Motor neuron (in vitro differentiated cells): Measurements from ENCODE around the gene ZBTB7B. TPM values are rescaled to one million over a fixed set of nuclear protein-coding genes. Genes with fewer than 3 reads are reported as not detected.
A peak's percentile ranks its signal among the peaks of the same experiment; 100 is the strongest.

Experiments used
- ATAC-seq, 8 experiments: fragments of 200-7000 bp; cut with Tn5 transposase; replicated peaks in 6 of 8; 2 replicates each; pipeline ENCODE4 v1.8.0; 2021; ENCODE audit warnings: mild to moderate bottlenecking in 8 of 8, moderate library complexity in 8 of 8
- H3K27ac ChIP-seq, 2 donors: fragments of 250-450 bp; sonication (Bioruptor Pico); 2 replicates each; pipeline ENCODE4 v1.9.0; 2021; ENCODE audit warnings: antibody characterized with exemption in 2 of 2, mild to moderate bottlenecking in 2 of 2, moderate library complexity in 1 of 2
- H3K4me1 ChIP-seq, 2 donors: fragments of 250-450 bp; sonication (Bioruptor Pico); replicated peaks in 1 of 2; 2 replicates each; pipeline ENCODE4 v1.6.1; 2021; ENCODE audit warnings: antibody characterized with exemption in 2 of 2, mild to moderate bottlenecking in 2 of 2, moderate library complexity in 1 of 2
- H3K4me3 ChIP-seq, 5 donors: fragments of 250-450 bp; sonication (Bioruptor Pico); 2 replicates each; pipeline ENCODE4 v1.9.0; 2021; ENCODE audit warnings: antibody characterized with exemption in 5 of 5, mild to moderate bottlenecking in 5 of 5, moderate library complexity in 4 of 5
- WGBS, 10 experiments: fragments of 450-650 bp; shearing (Covaris generic); methylation state at CpG; one replicate each; pipeline ENCODE4 v1.0.0; 2022; 5-methylcytosine and 5-hydroxymethylcytosine counted together
- in situ Hi-C, 9 experiments: fragments of 400-800 bp; cut with MboI; loops; one replicate each; pipeline ENCODE4 v1.15.0; 2021; ENCODE audit warnings: low sequenced_read_pairs in 9 of 9, low pct_unique_long_range_greater_than_20kb in 2 of 9; ENCODE audit not compliant: unreplicated experiment in 9 of 9
- total RNA-seq, 8 experiments: library from RNA; unstranded; fragments of 300-600 nt; gene quantifications; 2 replicates each; pipeline versions ENCODE4 v1.2.3 to v1.2.4, GENCODE V29; 2022

Gene ZBTB7B
- total RNA-seq, 8 experiments from 2014 or later, result 3.1 to 26.9 (median 8.6) TPM

DNA sequence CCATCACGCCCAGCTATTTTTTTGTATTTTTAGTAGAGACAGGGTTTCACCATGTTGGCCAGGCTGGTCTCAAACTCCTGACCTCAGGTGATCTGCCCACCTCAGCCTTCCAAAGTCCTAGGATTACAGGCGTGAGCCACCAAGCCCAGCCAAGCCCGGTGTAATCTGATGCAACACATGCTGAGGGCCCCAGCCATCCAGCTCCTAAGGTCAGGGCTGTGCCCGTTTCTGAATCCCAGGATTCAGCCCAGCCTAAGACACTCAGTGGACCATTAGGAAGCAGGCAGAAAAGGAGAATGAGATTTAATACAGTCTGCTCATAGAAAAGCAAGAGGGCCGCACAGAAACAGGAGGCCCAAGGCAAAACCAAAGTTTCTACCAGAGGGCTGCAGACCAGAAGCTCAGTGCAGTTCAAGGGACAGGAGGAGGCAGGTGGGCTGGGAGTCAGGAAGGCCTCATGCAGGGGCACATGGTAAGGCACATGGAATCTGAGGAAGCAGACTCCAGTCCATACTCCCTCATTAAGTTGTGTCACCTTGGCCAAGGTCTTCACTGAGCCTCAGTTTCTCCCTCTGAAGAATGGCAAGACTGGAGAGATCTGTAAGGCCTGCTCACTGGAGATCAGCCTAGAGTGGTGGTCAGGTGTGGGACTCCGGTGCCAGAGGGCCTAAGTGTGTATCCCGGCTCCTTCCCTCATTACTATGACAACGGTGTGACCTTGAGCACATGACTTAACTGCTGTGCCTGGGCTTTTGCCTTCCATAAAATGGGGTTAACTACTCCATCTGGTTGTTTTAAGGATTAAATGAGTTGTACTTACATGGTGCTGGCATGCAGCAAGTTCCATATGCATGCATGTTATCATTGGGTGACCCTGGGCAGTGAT, 46.1 kb downstream of the ZBTB7B start:
- Histone ChIP-seq H3K4me3 (no peak overlapping the region), H3K4me1 (peaks cover 20 to 21% of the 10 kb centered on the region in 2 donors), H3K27ac (no peak overlapping the region)
- whole genome bisulfite sequencing, 10 experiments, result 83 to 100% (median 90%) methylated on average over 2 to 8 of the region's 8 CpGs; no CpG with 5 or more reads in 1 of the 10 experiments
- no peak for ATAC-seq
- in situ Hi-C loops, result no loop called here

DNA sequence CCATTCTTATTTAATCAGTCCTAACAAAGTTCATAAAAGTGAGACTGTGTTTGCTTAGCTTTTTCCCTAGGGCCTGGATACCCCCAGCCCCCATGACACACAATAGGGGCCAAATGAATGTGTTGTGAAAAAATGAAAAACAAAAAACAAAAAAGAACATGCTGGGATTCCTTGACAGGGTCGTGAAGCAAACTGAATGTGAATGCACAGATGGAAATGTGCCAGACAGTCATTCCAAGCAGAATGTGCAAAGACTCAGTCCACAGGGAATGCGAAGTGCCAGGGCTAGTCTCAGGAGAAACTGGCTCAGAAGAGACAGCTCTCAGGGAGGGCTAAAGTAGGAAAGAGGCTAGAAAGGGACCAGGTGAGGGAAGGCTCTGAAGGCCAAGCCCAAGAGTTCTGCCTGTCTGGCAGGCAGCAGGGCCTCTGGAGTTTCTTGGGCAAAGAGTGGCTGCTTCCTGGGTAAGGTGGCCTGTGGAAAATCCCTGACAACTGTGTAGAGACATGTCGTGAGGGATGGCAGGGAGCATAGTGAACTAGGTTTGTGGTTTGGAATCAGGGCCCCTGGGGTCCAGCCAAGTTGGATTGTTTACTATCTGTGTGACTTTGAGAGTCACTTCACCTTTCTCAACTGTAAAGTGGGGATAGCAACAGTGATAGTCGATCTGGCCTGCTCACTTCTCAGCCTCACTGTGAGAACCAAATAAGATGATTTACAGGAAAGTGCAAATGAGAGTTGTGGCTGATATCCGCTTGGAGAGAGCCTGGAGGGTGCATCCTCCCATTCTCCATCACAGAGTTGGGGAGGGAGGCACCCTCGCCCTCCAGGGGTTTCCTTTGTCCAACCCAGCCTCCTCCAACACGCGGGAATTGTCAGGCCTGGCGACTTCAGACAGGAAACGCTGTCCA, 47.3 kb downstream of the ZBTB7B start:
- WGBS, 10 experiments, result 10 to 89% (median 31%) methylated on average over 1 to 9 of the region's 10 CpGs
- in situ Hi-C loops, result loop anchor here in 5 of 9 experiments (25.0 kb wide), 3 partner anchors 88 to 563 kb away; partner anchors contain the start of genes CHRNB2 (in 3 of the 5), UBE2Q1 (in 3 of the 5), CKS1B (in 2 of the 5) and PBXIP1 (in 2 of the 5)

DNA sequence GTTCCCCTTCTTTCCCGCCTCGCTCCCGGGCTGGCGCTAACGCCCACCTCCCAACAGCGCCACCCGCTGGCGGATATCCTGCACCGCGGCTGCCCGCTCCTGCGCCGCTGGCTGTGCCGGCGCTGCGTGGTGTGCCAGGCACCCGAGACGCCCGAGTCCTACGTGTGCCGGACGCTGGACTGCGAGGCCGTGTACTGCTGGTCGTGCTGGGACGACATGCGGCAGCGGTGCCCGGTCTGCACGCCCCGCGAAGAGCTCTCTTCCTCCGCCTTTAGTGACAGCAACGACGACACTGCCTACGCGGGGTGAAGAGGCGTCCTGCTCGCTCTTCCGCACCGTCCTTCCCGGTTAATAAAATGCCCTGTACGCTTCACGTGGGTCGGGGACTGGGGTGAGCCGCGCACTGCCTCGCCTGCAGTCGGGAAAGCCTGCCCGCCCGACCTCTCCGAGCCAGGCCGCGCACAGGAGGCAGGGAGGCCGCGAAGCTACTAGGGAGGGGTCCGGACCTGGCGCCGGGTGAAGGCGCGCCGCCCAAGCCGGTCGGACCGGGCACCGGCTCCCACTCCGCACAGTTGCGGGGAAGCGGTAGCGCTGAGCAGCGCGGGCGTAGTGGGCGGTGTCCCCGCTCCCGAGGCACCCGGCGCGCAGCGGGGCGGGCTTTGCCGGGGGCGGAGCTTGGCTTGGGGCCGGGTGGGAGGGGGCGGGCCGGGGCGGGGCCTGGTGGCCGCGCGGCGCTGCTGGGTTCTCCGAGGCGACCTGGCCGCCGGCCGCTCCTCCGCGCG, 48.1 kb downstream of the ZBTB7B start, which contains the start of gene ADAM15:
Gene ADAM15 (plus strand): TSS at position 757 of the 782 bp plus-strand sequence. CDS start 71 bp downstream, outside the sequence.
- H3K4me1 ChIP-seq, result peaks cover 20 to 21% of the 10 kb centered on the region in 2 donors
- peak; percentile 70 to 85 (median 81) for ATAC-seq
- in situ Hi-C loops, result loop anchor here in 5 of 9 experiments (25.0 kb wide), 3 partner anchors 88 to 563 kb away; partner anchors contain the start of genes CHRNB2 (in 3 of the 5), UBE2Q1 (in 3 of the 5), CKS1B (in 2 of the 5) and PBXIP1 (in 2 of the 5)
- peak within 1 kb of the TSS; percentile 51 to 66 (median 64) for H3K4me3 ChIP-seq
- WGBS, 10 experiments, result 0 to 2% (median 1%) methylated on average over 3 to 32 of the region's 99 CpGs; no CpG with 5 or more reads in 4 of the 10 experiments
- H3K27ac ChIP-seq, result peak within 1 kb of the TSS; percentile 47 to 56

More for the DNA sequence above, 47.3 kb downstream of the ZBTB7B start:
- H3K4me3 ChIP-seq, result peak overlapping the region; percentile 51 to 66 (median 64)
- peaks cover 20 to 21% of the 10 kb centered on the region in 2 donors for H3K4me1 ChIP-seq
- peak overlapping the region; percentile 47 to 56 for H3K27ac ChIP-seq
- no peak for ATAC-seq

DNA sequence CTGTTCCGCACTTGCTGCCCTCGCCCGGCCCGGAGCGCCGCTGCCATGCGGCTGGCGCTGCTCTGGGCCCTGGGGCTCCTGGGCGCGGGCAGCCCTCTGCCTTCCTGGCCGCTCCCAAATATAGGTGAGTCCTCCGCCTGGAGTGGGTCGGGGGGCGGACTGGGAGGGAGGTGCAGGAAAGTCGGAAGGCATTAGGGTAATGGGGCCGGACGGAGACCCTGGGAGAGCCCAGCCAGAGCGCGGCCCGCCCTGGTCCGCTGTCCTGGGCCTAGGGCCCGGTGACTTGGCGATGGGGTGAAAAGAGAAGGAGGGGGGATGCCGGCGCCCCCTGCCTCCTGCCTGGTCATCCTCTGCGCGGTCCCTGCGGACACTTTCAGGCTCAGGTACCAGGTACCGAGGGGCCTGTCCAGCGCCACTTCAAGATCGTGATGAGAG, 48.8 kb downstream of the ZBTB7B start:
- 0 to 1% (median 0%) methylated on average over 3 to 19 of the region's 31 CpGs; no CpG with 5 or more reads in 6 of the 10 experiments for WGBS, 10 experiments
- Histone ChIP-seq H3K4me1 (peaks cover 20 to 21% of the 10 kb centered on the region in 2 donors), H3K27ac (no peak overlapping the region), H3K4me3 (peak overlapping the region; percentile 51 to 66 (median 64))
- peak in 7 of 8 experiments; percentile 11 to 47 (median 39) for ATAC-seq
- in situ Hi-C loops, result loop anchor here in 5 of 9 experiments (25.0 kb wide), 3 partner anchors 89 to 564 kb away; partner anchors contain the start of genes CHRNB2 (in 3 of the 5), UBE2Q1 (in 3 of the 5), CKS1B (in 2 of the 5) and PBXIP1 (in 2 of the 5)

DNA sequence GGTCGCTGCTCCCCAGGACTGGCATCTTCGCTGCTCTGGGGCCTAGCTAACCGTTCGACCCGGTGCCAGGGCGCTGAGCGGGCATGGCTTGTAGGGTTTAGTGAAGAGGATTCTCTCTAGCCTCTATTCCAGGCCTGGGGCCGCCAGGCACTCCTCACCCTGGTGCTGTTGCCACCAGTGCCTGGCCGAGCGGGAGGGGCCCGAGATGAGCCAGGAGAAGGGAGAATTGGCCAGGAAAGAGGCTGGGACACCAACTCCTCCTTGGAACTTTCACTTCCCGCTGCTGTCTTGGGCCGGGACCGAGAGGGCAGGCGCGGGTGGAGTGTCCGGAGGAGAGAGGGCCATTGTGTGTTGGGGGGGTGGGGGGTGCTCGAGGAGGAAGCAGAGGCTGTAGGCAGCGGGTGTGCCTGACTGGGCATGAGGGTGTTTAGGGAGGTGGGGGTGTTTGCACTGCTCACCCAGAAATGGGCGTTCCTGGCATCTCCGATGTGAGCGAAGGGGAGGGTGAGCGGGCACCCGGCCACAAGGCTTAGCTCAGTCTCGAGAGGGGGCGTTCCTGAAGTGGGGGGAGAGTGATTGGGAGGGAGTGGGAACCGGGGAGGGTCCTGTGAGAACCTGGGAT, 49.3 kb downstream of the ZBTB7B start:
- Histone ChIP-seq H3K4me1 (peaks cover 20 to 21% of the 10 kb centered on the region in 2 donors), H3K4me3 (peak overlapping the region; percentile 51 to 66 (median 64)), H3K27ac (no peak overlapping the region)
- 0 to 9% (median 1%) methylated on average over 1 to 10 of the region's 27 CpGs; no CpG with 5 or more reads in 7 of the 10 experiments for WGBS, 10 experiments
- in situ Hi-C loops, result loop anchor here in 5 of 9 experiments (25.0 kb wide), 3 partner anchors 90 to 565 kb away; partner anchors contain the start of genes CHRNB2 (in 3 of the 5), UBE2Q1 (in 3 of the 5), CKS1B (in 2 of the 5) and PBXIP1 (in 2 of the 5)
- ATAC-seq, result peak; percentile 2 to 15 (median 8)

DNA sequence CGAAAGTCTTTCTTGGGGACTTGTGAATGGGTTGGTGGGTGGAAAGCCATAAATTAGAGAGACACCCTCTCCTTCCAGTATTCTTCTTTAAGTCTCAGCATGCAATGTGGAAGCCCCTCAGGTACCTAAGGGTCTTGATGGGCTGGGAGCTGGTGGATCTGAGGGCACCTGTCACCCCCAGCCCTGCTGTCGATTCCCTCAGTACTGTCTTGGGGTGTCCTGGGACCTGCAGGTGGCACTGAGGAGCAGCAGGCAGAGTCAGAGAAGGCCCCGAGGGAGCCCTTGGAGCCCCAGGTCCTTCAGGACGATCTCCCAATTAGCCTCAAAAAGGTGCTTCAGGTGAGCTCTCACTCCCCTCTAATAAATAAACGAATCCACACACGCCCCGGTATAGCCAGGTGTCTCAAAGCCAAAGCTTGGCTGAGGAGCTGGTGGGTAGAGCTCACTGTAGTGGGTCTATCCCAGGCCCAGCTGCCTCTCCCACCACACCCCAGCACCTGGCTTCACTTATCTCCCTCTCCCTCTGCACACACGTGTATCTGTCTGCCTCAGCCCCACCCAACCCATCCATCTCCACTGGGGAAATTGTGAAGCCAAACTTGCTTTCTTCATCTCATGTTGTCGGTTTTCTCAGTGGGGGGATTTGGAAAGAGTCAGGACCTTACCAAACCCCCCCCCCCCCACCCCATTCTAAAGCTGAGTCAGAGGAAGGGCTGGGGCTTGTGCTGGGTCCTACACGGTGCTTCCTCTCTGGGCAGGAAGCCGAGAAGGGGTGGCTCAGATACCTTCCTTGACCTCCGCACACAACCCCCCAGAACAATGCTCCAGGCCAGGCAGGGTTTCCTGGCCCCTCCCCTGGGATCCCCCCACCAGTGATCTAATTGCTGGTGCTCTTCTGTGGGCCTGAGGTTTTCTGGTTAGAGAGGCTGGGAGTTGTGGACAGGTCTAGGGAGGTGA, 50.1 kb downstream of the ZBTB7B start:
- Histone ChIP-seq H3K4me1 (peaks cover 20 to 21% of the 10 kb centered on the region in 2 donors), H3K27ac (no peak overlapping the region), H3K4me3 (peak overlapping the region; percentile 51 to 66 (median 64))
- WGBS, 10 experiments, result 0 to 87% (median 44%) methylated on average over 1 to 6 of the region's 12 CpGs; no CpG with 5 or more reads in 5 of the 10 experiments
- ATAC-seq, result no peak
- in situ Hi-C loops, result loop anchor here in 5 of 9 experiments (25.0 kb wide), 3 partner anchors 90 to 565 kb away; partner anchors contain the start of genes CHRNB2 (in 3 of the 5), UBE2Q1 (in 3 of the 5), CKS1B (in 2 of the 5) and PBXIP1 (in 2 of the 5)

DNA sequence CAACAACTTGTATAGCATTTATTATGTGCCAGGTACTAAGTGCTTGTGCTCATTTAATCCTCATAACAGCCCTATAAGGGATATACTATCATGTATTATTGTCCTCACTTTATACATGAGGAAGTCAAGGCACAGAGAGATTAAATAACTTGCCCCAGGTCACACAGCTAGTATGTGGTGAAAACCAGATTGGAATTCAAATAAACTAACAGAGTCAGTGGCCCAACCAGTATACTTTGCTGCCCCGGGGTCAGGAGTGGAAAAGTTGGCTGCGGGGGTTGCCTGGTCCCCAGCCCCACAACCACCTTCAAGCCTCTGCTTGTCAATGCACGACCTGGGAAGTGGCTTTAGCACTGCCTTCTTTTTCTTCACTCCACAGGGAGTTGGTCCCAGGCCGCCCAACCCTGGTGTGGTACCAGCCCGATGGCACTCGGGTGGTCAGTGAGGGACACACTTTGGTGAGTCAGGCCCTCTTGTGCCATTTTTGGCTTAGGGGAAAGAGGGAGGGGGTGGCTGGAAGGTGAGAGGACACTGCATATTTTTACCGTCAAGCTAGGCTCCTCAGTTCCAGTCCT, 51.0 kb downstream of the ZBTB7B start:
- 50 to 93% (median 81%) methylated on average over 1 to 7 of the region's 7 CpGs; no CpG with 5 or more reads in 3 of the 10 experiments for WGBS, 10 experiments
- ATAC-seq, result no peak
- in situ Hi-C loops, result loop anchor here in 5 of 9 experiments (25.0 kb wide), 3 partner anchors 91 to 566 kb away; partner anchors contain the start of genes CHRNB2 (in 3 of the 5), UBE2Q1 (in 3 of the 5), CKS1B (in 2 of the 5) and PBXIP1 (in 2 of the 5)

DNA sequence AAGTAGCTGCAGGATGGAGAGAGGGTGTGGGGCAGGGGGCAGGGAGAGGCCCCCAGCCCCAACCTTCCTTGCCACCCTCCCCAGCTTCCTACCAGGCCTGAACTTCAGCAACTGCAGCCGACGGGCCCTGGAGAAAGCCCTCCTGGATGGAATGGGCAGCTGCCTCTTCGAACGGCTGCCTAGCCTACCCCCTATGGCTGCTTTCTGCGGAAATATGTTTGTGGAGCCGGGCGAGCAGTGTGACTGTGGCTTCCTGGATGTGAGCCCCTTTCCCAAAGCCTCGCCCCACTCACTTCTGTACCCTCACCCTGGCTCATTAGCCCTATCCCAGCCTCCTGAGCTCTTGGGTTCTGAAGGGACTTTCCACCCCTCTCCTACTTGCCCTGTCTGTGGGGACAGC, 54.5 kb downstream of the ZBTB7B start:
- no peak for ATAC-seq
- in situ Hi-C loops, result loop anchor here in 5 of 9 experiments (25.0 kb wide), 3 partner anchors 95 to 570 kb away; partner anchors contain the start of genes CHRNB2 (in 3 of the 5), UBE2Q1 (in 3 of the 5), CKS1B (in 2 of the 5) and PBXIP1 (in 2 of the 5)

More for the DNA sequence above, 51.0 kb downstream of the ZBTB7B start:
- Histone ChIP-seq H3K27ac (no peak overlapping the region), H3K4me3 (no peak overlapping the region), H3K4me1 (peaks cover 20 to 21% of the 10 kb centered on the region in 2 donors)

DNA sequence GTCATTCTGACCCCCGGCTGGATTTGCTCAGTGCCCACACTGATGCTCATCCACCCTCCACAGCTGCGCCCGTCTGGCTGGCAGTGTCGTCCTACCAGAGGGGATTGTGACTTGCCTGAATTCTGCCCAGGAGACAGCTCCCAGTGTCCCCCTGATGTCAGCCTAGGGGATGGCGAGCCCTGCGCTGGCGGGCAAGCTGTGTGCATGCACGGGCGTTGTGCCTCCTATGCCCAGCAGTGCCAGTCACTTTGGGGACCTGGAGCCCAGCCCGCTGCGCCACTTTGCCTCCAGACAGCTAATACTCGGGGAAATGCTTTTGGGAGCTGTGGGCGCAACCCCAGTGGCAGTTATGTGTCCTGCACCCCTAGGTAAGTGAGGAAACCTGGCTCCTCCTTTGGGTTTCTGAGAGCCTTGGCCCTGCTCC, 55.2 kb downstream of the ZBTB7B start:
- ATAC-seq, result no peak
- in situ Hi-C loops, result loop anchor here in 5 of 9 experiments (25.0 kb wide), 3 partner anchors 95 to 570 kb away; partner anchors contain the start of genes CHRNB2 (in 3 of the 5), UBE2Q1 (in 3 of the 5), CKS1B (in 2 of the 5) and PBXIP1 (in 2 of the 5)
- Histone ChIP-seq H3K4me1 (peaks cover 15 to 16% of the 10 kb centered on the region in 2 donors), H3K4me3 (no peak overlapping the region), H3K27ac (no peak overlapping the region)
- WGBS, 10 experiments, result 89 to 100% (median 100%) methylated on average over 3 to 7 of the region's 13 CpGs; no CpG with 5 or more reads in 6 of the 10 experiments

More for the DNA sequence above, 54.5 kb downstream of the ZBTB7B start:
- 87 to 91% methylated on average over 3 to 6 of the region's 8 CpGs; no CpG with 5 or more reads in 8 of the 10 experiments for WGBS, 10 experiments
- no peak overlapping the region for H3K27ac ChIP-seq
- H3K4me3 ChIP-seq, result no peak overlapping the region
- peaks cover 15 to 18% of the 10 kb centered on the region in 2 donors for H3K4me1 ChIP-seq
